Kidney capillary endothelial cell (primary cell): ENCODE results near the gene TEX22.
"Not testable (repeated sequence)": the region's sequence is repeated elsewhere in the genome, so short reads cannot be mapped to it uniquely, and the experiment has no call there.

ENCODE experiments used
- DNase-seq: peaks from one replicate; pipeline ENCODE4 v3.0.0-alpha.2; 2018; ENCODE audit warnings: low spot score

The TEX22 gene, protein sequence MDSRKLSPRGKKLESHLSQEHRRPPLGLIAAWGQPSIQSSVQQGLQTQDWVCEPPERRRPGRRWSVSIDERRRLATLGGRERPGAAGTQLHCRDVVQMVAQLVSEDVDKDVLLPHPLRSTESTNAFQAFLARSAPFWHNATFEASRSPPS

DNA sequence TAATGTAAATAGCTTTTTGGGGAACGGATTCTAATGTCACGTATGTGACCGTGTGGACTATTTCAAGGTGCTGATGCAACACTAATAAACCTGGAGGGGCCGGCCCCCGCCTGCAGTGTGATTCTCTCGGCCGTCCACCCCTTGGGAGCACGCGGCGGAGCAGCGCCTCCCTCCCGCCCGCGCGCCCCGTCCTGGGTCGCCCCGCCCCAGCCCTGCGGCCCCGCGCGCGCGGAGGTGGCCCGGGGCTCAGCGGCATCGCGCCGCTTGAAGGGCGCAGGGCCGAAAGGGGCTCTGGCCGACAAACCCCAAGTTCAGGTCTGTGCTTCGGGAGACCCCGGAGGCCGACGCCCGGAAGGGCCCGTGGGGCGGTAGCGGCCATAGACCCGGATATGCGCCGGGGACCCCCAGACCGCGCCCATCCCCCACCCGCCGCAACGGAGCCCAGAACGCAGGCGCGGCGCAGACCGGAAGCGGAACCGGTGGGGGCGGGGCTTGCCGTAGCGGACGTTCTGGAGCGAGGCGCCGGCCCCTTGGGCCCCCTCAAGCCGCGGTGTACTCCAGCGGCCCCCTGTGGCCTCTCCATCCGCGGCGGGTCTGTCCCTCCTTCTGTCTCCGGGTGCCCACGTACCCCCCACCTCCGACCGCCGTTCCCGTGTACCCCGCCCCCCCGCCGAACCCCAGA, at the start of gene TEX22:
TSS of gene TEX22 (plus strand) at position 495 of the 682 bp plus-strand sequence. CDS start 803 bp downstream, outside the sequence.
- peak; percentile 65 for DNase-seq

DNA sequence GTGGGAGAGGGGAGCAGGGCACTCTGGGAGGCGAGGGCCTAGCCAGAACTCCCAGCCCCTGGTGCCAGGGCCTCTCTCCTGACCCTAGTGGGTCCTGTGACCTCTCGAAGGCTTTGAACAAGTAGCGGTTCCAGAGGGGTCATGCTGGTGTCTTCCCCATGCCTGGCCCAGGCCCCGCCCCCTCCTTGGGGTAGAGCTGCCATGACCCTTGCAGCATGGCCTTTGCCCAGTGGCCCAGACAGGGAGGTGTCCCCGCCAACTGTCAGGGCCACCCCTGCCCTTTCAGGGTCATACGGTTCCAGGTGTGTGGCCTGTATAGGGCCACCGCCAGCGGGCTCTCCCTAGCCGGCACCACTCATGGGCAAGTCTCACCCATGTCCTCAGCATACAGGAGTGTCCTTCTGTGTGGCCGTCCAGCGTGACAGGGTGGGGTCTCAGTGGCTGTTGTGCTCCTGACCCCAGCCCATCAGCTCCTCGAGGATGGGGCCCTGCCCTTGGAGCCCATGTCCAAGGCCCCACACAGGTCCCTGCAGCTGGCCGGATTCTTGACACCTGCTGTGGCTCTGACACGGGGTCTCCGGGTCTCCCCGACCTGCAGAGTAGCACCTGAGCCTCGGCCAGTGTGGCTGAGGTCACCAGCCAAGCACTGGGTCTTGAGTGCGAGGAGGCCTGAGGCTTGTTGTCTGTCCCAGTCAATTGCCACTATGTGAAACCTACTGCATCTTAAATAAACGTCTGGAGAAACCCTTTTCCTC, 49.2 kb upstream of the TEX22 start:
- no peak for DNase-seq

DNA sequence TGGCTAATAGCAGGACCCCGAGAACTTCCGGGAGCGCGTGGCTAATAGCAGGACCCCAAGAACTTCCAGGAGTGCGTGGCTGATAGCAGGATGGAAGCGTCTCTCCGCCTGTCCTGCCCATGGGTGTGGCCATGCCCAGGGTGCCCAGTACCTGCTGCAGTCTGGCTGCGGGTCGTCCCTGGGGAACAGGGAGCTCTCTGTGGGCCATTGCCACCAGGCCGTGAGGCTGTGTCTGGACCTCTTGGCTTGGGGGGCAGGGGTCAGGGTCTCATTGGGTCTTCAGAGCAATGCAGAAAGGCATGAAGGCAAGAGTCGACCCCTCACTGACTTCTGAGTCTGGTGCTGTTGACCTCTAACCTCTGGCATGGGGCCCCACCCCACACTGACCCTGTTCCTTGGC, 48.3 kb upstream of the TEX22 start:
- no peak for DNase-seq

DNA sequence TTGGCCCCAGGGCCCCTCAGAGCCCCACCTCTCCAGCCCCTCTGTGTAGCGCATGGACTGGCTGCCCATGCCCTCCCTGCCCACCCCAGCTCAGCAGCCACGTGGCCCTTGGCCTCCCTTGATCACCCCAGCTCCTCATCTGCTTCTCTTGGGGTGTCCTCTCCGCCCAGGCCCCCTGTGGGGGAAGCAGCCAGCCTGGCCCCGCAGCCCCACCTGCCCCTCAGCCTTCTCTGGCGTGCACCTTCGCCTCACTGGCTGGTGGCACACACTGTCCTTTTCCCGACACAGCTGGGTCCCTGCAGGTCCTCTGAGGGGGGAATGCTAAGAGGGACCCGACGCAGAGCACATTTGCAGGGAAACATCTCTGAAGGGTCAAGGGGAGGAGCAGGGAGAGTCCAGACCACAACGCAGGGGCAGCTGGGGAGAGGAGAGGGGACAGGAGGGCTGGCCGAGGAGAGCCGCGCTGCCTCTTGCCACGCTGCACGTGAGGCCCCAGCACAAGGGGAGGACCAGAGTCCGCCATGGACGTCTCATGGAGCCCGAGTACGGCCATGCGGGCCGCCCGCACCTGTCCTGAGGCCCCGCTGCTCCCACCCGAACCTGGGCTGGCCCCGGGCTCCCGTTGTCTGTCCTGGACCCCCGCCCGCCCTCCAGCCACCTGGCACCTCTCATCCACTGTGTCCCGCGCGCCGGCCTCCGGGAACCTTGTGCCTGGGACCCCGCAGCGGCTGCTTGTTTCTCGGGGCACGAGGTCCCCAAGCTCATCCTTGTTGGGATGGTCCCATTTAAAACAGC, 47.7 kb upstream of the TEX22 start:
- DNase-seq, result no peak

DNA sequence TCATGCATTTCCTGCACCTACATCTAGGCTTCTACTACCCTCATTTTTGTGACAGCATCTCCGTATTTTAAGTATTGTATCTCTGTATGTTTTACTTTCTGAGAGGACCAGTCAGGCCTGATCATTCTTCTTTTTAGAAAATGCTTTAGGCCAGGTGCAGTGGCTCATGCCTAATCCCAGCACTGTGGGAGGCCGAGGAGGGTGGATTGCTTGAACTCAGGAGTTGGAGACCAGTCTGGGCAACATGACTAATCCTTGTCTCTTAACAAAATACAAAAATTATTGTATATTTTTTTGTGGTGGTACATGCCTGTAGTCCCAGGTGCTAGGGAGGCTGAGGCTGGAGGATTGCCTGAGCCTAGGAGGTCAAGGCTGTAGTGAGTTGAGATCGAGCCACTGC, 46.9 kb upstream of the TEX22 start:
- no peak for DNase-seq

DNA sequence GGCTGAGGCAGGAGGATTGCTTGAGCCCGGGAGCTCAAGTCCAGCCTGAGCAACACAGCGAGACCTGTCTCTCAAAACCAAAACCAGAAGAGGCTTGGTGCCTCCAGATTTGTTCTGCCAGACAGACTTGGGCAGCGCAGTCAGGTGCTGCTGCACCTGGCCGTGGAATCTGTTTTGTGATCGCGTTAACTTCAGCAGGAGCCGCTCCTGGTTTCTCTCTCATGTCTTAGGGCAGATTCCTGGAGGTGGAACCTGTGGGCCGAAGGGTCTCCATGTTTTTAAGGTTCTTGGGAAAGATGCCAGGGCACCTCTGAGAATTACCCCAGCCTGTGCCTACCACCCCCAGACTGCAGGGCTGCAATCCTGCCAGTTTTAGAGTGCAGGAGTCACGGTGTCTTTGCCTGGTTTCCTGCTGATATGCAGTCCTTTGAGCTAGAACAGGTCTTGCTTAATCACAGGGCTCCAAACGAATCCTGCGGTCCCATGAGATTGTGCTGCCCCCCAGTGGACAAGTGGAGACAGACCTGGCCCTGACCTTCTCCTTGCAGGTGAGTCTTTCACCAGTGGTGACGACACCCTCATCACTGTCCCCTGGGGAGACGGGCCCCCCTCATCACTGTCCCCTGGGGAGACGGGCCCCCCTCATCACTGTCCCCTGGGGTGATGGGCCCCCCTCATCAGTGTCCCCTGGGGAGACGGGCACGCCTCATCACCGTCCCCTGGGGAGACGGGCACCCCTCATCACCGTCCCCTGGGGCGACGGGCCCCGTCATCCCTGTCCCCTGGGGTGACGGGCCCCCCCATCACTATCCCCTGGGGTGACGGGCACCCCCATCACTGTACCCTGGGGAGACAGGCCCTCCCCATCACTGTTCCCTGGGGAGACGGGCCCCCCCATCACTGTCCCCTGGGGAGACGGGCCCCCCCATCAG, 46.2 kb upstream of the TEX22 start:
- peak; percentile 81 for DNase-seq

DNA sequence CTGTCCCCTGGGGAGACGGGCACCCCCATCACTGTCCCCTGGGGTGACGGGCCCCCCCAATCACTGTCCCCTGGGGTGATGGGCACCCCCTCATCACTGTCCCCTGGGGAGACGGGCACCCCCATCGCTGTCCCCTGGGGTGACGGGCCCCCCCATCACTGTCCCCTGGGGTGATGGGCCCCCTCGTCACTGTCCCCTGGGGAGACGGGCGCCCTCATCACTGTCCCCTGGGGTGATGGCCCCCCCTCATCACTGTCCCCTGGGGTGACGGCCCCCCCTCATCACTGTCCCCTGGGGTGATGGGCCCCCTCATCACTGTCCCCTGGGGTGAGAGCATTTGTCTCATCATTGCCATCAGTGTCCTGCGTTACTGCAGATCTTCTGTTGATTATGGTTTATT, 45.2 kb upstream of the TEX22 start:
- DNase-seq, result no peak

DNA sequence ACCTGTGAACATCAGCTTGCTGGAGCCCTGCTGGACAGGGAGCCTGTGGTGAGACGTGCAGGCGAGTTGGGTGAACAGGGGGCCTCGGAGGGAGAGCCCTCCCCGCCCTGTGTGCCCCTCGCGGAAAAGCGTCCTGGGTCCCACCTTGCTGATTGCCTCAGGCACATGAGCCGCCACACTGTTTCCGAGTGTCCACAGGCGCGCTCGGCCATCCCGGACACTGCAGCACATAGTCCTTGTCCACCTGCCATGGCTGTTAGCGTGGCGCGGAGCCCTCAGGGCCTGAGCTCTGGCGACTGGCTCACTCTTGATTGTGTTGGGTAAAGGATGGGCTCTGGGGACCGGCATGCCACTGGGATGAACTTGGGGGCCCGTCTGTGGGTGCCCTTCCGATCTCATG, 43.8 kb upstream of the TEX22 start:
- DNase-seq, result no peak

DNA sequence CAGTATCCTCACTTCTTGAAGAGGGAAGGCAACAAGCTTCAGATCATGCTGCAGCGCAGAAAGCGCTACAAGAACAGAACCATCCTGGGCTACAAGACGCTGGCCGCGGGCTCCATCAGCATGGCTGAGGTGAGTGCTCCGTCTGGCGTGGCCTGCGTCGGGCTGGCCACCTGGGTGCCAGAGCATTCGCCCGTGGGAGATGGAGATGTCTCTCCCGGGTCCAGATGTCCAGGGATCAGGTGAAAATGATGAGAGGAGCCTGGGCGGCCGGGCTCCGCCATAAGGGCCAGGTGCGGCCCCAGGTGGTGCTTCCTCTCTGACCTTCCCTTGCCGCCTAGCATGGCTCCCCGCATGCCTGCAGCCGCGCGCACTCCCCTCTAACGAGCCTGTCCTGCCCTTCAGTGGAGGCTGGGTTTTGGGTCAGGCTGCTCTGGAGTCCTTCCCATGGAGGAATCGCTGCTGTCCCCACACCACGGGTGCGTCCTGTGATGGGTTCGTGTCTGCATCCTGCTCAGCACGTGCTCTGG, 43.2 kb upstream of the TEX22 start:
- no peak for DNase-seq

DNA sequence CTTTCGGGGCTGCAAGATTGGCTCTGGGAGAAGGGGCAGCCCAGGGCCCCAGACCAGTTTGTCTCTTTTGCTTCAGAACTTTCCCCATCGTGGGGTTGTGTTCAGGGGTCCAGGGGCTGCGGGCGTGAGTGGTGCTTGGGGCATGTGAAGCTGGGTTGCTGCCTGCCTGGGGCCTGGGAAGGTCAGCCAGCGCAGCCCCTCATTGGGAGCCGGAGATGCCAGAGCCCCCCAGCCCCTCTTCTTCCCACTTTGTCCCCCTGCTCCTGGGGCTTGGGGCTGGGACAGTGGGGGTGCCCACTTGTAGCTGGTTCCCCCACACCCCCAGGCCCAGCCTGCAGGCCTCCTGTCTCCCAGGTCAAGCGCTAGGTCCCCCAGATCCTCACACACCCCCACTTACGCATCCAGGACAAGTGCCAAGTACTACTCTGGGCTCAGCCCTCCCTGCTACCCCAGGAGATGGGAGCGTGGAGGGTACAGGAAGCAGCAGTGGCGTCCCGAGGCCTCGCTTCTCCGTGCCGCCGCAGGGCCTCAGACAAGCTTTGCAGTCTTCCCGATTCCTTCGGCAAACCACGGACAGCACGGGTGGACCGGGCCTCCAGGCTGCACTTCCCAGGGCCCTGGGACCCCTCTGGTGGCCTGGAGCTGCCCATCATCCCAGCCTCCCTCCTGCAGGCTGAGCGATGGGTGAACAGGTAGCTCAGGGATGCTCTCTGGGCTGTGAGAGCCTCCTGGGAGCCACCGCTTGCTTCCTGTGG, 42.3 kb upstream of the TEX22 start:
- no peak for DNase-seq

DNA sequence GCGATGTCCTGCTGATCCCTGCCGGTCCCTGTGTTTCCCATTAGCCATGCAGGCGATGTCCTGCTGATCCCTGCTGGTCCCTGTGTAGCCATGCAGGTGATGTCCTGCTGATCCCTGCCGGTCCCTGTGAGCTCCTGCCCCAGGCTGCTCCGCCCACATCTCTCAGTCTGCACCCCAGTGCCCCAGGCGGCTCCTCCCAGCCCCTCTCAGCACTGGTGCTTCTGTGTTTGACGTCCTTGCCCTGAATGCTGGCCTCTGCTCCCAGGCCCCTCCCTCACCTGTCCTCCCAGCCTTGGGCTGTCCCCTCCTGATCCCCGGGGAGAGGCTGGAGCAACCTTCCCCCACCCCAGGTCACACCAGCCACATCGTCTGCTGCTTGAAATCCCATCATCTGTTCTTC, 41.4 kb upstream of the TEX22 start:
- no peak for DNase-seq

DNA sequence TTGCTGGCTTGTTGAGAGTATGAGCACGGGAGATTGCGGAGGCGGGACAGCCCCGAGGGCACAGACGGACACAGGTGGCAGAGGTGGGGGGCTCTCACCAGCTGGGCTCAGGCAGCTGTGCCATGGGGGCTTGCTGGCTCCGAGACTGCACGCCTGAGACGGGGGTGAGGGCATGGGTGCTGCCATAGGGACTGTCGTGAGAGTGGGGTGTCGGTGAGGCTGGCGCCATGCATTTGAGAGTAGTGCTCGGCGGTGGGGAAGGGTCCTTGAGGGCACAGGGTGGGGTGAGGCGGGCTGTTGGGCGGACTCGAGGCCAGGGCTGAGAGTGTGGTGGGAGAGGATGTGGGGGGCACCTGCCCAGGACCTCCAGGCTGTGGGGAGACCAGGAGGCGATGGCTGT, 40.7 kb upstream of the TEX22 start:
- no peak for DNase-seq

DNA sequence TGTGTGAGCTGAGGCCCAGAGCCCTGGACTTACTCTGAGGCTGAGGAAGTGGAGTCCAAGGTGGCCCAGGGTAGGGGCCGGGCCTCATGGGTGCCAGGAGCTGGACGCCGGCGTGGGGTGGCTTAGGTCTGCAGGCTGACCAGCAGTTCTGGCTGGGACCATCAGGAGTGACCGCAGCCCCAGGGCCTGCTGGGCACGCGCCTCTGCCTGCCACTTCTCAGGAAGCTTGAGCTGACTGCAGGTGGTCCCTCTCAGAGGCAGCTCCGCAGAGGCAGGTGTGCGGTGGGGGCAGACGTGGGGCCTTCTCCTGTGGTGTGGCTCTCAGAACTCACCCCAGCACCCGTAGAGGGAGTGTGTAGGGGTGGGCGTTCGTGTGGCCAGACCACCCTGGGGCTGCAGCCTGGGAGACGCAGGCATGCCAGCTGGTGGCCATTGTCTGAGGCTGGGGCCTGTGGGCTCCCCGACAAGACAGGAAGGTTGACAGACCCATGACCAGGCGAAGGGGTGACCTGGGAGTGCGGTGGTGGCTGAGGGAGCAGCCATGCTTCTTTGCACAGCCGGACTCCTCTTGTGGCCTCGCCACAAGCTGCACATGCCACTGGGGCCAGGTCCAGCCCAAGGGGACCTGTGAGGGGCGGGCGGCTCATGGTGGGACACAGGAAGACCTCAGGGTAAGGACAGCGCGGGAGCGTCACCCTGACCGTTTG, 40.0 kb upstream of the TEX22 start:
- DNase-seq, result no peak

DNA sequence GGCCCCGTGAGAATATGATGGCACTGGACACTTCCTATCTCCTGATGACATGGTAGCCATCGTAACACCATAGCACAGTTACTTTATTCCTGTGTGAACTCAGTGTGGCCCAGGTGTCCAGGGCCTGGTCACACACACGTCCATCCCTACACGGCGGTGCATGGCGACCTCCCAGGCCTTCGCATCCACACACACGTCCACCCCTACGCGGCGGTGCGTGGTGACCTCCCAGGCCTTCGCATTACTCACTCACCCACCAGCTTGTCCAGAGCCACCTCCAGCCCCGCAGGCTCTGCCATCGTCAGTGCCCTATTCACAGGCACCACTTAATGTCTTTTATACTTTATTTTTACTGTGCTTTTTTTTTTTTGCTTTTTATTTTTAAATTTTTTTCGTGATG, 39.4 kb upstream of the TEX22 start:
- no peak for DNase-seq

DNA sequence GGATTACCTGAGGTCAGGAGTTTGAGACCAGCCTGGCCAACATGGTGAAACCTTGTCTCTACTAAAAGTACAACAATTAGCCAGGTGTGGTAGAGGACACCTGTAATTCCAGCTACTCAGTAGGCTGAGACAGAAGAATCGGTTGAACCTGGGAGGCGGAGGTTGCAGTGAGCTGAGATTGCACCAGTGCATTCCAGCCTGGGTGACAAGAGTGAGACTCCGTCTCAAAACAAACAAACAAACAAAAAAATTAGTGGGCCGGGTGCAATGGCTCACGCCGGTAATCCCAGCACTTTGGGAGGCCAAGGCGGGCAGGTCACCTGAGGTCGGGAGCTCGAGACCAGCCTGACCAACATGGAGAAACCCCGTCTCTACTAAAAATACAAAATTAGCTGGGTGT, 36.9 kb upstream of the TEX22 start:
- DNase-seq, result not testable (repeated sequence)

DNA sequence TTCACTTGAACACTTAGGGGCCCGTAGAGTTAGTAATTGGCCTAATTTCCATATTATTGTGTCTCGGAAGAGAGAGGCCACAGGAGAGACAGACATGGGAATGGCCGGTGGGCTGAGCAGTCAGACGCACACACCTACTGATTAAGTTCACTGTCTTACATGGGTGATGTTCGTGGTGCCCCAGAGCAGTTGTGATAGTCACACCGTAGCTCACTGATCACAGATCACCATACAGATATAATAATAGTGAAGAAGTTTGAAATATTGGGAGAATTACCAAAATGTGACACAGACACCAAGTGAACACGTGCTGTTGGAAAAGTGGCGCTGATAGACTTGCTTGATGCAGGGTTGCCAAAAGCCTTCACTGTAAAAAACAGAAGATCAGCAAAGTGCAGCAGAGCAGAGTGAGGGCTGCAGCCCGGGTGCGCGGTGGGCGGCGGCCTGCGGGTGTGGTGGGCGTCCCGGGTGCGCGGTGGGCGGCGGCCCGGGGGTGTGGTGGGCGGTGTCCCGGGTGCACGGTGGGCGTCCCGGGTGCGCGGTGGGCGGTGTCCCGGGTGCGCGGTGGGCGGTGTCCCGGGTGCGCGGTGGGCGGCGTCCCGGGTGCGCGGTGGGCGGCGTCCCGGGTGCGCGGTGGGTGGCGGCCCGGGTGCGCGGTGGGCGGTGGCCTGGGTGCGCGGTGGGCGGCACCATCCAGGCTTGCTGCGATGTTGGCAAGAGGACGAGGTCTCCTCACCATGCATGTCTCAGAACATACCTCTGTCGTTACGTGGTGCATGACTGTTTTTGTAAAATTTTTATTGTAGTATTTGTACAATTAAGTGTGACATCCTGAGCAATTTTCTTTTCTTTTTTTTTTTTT, 34.3 kb upstream of the TEX22 start:
- no peak for DNase-seq

DNA sequence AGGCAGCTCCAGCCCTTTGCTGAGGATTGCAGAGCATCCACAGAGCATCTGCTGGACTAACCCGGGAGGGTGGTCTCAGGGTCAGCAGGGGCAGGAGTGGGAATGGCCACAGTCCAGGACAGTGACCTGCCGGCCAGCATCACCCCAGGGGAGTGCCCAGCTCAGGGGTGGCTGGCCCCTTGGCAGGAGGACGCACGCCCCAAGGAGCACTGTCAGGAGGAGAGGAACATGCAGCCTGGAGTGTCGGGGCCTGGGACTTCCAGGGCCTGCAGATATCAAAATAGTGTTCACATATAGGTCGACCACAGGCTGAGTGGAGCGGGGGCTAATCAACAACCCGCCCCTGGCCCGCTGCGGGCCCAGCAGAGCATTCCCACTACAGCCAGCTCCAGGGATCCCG, 33.2 kb upstream of the TEX22 start:
- no peak for DNase-seq

DNA sequence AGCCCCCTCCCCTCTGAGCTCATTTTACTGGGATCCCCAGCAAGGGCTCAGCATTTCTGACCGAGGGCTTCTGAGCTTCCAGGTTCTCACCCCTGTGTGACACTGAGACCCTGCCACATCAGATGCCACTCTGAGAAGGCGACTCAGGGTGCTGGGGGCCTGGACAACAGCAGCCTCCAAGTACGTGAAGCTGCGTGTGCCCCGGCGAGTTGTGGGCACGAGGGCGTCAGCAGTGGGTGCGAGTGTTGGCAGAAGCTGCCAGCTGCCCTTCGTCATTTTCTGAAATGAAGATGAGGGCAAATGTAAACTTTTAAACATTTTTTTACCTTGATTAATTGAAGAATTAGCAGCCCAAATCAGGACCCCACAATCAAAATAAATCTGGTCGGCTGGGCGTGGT, 32.7 kb upstream of the TEX22 start:
- no peak for DNase-seq
